GM19193 (cell line): ENCODE results near the gene SPRING1.

Source experiments
- POLR2A ChIP-seq: IDR thresholded peaks from 4 replicates; pipeline ENCODE4 v1.6.1; 2011; ENCODE audit not compliant: insufficient read depth, insufficient read length; ENCODE audit errors: extremely low read depth

SPRING1 gene, protein sequence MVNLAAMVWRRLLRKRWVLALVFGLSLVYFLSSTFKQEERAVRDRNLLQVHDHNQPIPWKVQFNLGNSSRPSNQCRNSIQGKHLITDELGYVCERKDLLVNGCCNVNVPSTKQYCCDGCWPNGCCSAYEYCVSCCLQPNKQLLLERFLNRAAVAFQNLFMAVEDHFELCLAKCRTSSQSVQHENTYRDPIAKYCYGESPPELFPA

DNA sequence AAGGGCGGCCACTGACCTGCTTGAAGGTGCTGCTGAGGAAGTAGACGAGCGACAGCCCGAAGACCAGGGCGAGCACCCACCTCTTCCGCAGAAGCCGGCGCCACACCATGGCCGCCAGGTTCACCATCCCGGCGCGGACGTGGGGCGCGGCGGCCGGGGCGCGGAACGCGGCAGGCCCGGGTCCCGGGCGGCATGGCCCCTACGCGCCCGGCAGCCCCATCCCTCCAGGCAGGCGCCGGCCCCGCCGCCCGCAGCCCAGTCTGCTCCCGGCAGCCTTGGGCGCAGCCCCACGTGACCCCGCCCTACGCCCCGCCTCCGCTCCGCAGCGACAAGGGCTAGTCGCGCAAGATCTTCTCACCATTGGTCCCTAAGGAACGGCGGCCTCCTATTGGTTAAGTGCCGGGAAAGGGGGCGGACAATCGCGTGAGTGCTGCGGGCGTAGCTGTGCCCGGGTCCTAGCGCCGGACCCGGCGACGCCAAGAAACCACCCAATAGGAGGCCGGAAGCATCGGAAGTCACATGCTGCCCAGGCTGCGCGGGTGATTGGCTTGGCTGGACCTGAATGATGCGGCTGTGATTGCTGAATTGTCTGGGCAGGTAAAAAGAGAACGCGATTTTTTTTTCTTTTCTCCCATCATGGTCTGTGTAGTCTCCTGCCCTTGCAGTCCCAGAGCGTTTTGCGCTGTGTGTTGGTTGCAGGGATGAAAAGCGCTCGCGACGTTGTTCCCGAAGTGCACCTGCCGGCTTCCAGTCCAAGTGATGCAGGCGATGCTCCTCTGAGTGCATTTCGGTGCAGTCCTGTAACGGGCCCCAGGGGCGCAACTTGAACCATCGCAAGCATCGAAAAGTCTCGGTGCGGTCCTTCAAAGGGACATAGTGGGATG, at the start of gene SPRING1, which contains the start of gene RNFT2:
SPRING1 (minus strand) TSS at position 296 of the 884 bp plus-strand sequence; CDS start at position 127, 169 bp downstream.
RNFT2 (plus strand) TSS at position 542 of the 884 bp plus-strand sequence. CDS start 2,183 bp downstream, outside the sequence.
- TF ChIP-seq POLR2A = peak; percentile 96

DNA sequence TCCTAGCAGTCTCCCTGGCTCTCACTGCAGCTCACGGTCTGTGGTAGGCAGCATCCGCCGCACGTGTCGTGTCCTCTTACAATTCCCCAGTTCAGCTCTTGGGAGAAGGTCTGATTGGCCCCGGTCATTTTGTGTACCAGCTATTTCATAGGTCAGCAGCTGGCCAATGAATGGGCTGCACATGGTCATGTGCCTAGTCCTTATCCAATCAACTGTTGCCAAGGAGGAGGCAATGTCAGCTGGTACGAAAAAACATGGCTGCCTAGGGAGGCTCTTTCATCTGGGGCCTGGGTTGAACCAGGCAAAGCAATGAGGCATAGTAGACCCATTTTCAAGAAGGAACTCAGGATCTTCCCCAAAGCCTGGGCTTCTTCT, 46.4 kb upstream of the SPRING1 start:
- TF ChIP-seq POLR2A = no peak

DNA sequence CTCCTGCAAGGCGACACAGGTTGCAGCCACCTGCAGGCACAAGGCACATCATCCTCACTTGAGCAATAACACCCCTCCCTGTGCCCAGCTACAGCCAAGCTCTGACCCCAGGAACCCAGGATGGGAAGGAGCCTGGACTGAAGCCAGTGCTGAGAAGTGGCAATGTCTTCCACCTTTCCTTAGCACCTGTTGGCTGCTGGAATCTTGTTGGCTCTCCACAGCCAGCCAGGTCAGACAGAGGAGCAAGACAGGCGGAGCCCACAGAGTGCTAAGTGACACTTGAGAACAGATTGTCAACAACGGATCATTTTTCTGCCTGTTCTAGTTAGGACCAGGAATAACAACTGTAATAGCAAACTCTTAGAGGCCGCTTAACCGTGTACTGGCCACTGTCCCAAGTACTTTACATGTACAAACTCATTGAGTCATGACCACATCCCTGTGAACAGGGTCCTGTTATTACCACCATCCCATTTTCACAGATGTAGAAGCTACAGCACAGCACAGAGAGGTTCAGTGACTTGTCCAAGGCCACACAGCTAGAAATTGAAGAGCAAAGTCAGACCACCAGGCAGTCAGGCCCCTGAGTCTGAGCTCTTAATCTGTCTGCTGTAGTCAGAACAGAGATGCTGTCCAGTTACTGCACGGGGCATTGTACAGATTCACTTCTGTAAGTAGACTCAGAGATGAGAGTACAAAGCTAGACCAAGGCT, 45.8 kb upstream of the SPRING1 start:
- no peak for TF ChIP-seq POLR2A

DNA sequence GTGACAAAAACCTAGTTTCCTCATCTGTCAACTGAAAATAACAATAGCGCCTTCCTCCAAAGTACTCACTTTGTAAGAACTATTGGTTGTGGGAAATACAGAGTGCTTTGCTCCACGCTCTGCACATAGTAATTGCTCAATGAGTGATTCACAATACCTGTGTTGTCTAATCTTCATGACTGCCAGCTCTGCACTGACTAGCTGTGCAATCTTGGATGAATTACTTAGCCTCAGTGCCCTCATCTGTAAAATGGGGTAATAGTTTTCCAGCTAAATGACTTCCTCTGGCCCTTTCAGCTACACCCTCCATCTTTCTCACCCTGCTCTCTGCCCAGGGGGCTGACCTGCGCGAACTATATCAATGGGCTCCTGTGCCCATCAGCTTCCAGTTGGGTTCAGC, 43.1 kb upstream of the SPRING1 start:
- TF ChIP-seq POLR2A = no peak

DNA sequence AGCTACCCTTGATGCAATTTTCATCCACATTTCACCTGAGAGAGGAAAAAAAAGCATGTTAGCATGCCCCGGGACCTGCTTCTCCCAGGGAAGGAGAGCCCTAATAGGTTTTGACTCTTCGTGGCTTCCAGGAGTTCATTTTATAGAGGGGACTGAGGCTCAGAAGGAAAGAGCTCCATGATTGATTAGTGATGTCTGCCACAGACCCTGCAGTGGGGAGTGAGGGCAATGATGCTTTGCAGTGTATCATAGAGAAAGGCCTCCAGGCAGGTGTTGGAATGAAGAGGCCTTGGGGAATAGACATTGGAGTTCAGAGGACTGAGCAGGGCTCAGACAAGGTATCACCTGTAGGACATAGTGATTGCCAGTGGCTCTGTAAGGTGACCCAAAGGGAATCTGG, 41.7 kb upstream of the SPRING1 start:
- no peak for TF ChIP-seq POLR2A

DNA sequence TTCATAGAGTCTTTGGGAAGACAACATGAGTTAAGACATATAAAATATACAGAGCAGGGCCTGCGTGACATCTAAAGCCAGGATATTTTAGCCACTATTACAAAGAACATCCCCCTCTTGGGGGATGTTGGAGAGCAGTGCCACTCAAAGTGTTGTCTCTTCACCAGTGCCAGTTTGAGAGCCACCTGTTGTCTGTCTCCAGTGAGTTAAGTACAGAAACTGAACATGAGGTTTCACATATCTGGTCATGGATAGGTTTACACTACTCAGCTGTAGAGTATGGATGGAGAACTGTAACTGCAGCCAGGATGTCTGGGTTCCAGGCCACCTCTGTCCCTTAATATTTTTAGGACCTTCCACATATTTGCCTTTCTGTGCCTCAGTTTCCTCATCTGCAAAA, 39.4 kb upstream of the SPRING1 start:
- TF ChIP-seq POLR2A = no peak

DNA sequence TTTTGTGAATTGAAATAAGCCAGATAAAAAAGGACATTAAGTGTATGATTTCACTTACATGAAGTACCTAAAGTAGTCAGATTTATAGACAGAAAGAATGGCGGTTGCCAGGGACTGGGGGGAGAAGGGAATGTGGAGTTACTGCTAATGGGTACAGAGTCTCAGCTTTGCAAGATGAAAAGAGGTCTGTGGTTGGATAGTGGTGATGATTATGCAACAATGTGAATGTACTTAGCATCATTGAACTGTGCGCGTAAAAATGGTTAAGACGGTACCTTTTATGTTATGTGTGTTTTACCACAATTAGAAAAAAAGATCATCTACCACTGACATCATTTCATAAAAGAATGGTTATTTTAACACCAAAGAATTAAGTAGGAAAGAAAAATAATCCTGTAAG, 36.2 kb upstream of the SPRING1 start:
- TF ChIP-seq POLR2A = no peak

DNA sequence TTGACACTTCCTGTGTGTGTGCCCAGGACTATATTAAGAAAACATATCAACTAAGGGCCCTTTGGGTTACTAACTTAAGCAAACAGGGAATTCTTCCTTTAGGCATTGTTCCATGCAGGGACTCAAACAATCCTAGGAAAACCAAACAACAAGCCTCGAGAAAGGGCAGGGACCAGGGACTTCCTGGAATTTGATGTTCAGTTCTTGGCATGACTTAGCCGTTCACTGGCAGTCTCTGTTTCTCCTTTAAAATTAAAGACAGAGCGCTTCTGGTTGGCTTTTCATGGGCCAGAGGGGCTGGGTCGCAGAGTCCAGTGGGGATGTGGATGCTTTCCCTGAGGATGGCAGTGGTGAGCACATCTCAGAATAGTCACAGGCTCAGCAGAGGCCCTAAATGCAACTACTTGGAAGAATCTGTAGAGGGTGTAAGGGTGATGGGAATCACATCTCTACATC, 35.4 kb upstream of the SPRING1 start:
- TF ChIP-seq POLR2A = no peak

DNA sequence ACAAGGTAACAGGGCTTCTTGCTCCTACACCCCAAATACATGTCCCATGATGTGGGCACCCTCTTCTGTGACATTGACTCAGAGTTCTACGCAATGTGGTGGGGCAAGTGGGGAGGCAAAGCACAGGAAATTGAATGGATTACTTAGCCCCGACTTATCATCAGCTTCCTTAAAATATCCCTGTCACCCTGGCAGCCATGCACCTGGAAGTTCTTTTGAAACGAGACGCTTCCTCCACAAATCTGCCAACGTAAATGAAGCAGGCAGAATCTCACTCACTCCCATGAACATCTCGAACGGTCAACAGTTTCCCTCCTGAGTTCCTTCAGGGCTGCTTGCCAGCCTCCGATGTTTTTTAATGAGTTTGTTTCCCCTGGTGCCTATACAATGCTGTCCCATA, 33.8 kb upstream of the SPRING1 start:
- no peak for TF ChIP-seq POLR2A

DNA sequence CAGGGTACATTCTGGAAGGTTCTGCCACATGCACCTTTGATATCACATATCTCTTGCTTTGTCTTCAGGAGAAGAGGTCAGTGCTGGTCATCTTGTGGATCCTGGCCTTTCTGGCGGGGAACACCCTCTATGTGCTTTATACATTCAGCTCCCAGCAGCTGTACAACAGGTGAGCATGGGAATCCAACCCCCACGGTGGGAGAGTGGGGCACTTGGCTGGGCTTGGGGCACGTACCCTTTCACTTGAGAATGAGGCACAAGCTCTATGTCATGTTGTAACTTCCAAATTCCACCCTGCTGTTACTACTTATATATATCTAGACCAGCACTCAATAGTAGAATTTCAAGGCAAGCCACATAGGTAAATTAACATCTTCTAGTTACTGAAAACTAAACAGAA, 28.9 kb upstream of the SPRING1 start:
- TF ChIP-seq POLR2A = no peak

DNA sequence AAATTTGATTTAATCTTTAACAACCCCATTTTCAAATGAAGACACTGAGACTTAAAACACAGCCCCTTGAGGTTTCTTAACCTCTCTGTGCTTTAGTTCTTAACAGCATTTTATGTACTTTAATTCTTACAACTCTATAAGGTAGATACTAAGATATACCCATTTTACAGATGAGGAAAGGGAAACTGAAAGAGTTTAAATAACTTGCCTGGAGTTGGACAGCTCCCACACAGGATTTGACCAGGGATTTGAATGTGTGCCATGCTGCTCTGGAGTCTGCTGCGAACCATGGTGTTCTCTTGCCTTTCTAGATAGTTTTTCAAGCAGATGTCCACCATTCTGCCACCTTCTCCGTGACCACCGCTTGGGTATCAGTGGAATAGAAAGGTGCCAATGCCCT, 28.4 kb upstream of the SPRING1 start:
- TF ChIP-seq POLR2A = no peak

DNA sequence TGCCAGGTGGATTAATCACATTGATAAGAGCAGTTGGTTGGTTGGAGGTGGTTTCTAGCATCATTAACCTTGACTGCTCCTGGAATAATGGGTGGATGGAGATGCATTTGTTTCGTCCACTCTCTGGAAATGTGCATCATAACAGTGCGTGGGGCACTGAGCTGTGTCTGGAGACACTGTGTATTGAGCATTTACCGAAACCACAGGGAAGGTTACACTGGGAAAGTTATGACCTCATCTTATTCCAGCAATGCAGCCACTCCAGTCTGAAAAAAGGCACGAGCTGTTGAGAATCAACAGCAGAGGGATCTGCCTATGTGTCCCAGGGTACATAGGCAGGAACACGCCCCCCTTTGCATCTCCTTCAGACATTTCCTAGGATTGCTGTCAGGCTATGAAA, 27.4 kb upstream of the SPRING1 start:
- TF ChIP-seq POLR2A = no peak

DNA sequence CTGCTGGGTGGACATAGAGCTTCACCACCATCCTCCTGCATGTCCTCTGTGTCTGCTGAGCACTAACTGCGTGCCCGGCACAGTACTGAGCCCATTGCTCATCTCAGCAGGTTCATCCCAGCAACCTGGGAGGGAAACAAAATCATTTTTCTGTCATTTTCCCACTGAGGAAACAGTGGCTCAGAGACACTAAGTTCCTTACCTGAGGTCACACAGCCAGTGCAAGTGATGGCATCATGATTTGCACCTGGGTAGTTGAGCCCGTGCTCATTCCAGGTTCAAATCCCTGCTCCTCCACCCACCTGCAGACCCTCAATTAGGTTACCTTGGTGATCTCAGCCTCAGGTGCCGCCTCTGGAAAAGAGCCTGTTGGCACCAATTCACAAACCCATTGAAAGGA, 23.6 kb upstream of the SPRING1 start:
- TF ChIP-seq POLR2A = no peak

DNA sequence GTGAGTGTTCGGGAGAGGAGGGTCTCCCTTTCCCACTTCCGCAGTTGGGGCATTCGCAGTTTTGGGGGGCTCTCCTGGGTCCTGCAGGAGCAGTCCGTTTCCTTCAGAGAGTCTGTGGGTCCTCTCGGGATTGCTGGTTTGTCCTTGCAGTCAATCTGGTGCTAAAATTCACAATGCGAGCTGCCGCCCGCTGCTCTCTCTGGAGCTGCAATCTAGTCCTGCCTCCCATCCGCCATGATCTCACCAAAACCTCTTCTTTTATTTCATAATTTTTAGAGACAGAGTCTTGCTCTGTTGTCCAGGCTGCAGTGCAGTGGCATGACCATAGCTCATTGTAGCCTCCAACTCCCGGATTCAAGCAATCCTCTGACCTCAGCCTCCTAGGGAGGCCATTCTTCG, 22.8 kb upstream of the SPRING1 start:
- no peak for TF ChIP-seq POLR2A

DNA sequence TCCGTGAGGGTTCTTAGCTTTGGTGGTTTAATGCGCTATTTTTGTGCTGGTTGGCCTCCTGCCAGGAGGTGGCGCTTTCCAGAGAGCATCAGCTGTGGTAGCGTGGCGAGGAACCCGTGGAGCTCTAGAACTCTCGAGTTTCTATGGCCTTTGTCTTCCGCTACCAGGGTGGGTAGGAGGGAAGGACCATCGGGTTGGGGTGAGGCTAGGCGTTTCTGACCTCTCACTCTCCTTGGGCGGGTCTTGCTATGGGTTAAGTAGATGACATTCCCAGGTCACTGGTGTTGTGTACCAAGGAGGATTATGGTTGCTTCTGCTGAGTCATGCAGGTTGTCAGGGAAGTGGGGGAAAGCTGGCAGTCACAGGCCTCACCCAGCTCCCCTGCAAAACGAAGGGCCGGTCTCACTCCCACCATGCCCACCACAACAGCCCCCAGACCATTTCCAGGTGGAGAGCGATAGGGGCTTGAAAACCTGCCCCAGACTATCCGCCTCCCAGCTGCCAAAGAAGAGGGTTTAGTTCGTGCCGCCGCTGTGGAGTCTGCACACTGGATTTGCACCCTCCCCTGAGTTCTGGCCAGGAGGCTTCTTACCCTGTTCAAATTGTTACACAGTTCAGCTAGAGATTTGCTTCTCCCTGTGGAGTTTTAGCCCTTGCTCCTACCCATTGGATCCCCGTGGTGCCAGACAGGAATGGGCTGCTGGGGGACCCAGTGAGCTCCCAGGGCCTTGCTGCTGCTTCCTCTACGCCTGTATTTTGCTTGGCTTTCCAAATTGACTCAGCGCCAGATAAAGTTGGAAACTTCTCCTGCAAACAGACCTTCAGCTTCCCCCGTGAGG, 22.1 kb upstream of the SPRING1 start:
- TF ChIP-seq POLR2A = no peak

DNA sequence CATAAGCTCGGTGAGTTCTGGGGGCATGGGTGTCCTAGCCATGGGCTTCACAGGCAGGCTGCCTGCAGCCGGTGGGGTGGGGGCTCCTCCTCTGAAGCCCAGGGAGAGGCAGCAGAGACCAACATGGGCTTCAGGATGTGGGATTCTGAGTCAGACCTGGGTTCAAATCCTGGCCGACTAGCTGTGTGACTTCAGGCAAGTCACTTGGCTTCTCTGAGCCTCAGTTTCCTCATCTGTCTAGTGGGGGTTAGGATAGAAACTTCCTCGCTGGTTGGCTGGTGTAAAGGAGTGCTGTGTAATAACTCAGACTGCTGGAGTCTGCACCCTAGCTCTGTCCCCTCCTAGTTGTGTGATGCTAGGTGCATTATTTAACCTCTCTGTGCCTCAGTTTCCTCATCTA, 12.4 kb upstream of the SPRING1 start:
- TF ChIP-seq POLR2A = no peak

DNA sequence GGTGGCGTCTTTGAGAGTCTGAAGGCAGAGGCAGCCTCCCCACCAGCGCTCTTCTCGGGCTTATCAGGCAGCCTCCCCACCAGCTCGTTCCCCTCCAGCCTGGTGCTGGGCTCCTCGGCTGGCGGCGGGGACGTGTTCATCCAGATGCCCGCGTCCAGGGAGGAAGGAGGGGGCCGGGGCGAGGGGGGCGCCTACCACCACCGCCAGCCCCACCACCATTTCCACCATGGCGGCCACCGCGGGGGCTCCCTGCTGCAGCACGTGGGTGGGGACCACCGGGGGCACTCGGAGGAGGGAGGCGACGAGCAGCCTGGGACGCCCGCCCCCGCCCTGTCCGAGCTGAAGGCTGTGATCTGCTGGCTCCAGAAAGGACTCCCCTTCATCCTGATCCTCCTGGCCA, 12.0 kb upstream of the SPRING1 start:
- TF ChIP-seq POLR2A = no peak
